ENCODE measurements around the gene USP21.

DNA sequence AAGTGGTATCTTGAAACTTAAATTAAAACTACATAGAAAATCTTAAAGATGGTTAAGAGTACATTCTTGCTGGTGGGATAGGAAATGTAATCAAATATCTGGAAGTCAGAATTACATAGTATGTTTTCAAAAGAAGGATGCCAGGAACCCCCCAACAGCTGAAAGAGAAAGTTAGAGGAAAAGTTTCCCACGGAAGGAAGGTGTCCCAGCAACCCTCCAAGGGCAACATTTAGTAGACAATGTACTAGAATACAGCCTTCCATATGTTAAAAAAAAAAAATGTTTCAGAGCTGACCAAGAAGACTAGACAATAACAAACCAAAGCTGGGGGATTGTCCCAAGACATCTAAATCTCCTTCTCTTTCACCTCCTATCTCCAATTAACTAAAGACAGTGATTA is 29.0 kb upstream of the USP21 start:
- TF ChIP-seq, protein P1, sequence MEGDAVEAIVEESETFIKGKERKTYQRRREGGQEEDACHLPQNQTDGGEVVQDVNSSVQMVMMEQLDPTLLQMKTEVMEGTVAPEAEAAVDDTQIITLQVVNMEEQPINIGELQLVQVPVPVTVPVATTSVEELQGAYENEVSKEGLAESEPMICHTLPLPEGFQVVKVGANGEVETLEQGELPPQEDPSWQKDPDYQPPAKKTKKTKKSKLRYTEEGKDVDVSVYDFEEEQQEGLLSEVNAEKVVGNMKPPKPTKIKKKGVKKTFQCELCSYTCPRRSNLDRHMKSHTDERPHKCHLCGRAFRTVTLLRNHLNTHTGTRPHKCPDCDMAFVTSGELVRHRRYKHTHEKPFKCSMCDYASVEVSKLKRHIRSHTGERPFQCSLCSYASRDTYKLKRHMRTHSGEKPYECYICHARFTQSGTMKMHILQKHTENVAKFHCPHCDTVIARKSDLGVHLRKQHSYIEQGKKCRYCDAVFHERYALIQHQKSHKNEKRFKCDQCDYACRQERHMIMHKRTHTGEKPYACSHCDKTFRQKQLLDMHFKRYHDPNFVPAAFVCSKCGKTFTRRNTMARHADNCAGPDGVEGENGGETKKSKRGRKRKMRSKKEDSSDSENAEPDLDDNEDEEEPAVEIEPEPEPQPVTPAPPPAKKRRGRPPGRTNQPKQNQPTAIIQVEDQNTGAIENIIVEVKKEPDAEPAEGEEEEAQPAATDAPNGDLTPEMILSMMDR (conservative IDR thresholded peaks at IDR 0.05 in 1 of 2, IDR thresholded peaks at IDR 0.05 in 1 of 2; ENCODE audit: extremely low read depth in 1 of 2, insufficient read depth in 1 of 2, low read depth in 1 of 2, low read length in 2 of 2) = no peak
- TF ChIP-seq EZH2 (IDR thresholded peaks at IDR 0.05; ENCODE audit: borderline replicate concordance, low read length) = no peak
